ENCODE measurements around the gene SEMA4B. TPM values are rescaled to one million over a fixed set of nuclear protein-coding genes. Genes with fewer than 3 reads are reported as not detected.
"Not testable (repeated sequence)": the region's sequence is repeated elsewhere in the genome, so short reads cannot be mapped to it uniquely, and the experiment has no call there.

The SEMA4B gene
- total and polyA plus RNA-seq, 3 experiments from 2014 or later, result 6.9 to 10.1 (median 8.8) TPM

GRCh38 chr15:90184786-90185704, 16.1 kb upstream of the SEMA4B start:
- Mint-ChIP-seq H3K9me3 (no peaks in the 10 kb centered on the region), H3K4me1 (peaks cover 12 to 19% (median 18%) of the 10 kb centered on the region in 3 donors), H3K36me3 (peaks cover 0 to 4% (median 0%) of the 10 kb centered on the region in 3 donors), H3K4me3 (peak overlapping the region; percentile 74 to 91 (median 86)), H3K27ac (peak overlapping the region in 7 of 8 donors; percentile 7 to 85 (median 75)), H3K27me3 (no peaks in the 10 kb centered on the region)
- Histone ChIP-seq H3K9me3 (ENCODE audit: low read length) (no peaks in the 10 kb centered on the region), H3K4me3 (ENCODE audit: low read length) (peak overlapping the region; percentile 63), H3K4me1 (ENCODE audit: insufficient read depth, low read length) (peaks cover 16% of the 10 kb centered on the region), H3K27ac (ENCODE audit: low read depth, low read length) (peak overlapping the region; percentile 64), H3K36me3 (ENCODE audit: insufficient read depth, low read length) (no peaks in the 10 kb centered on the region), H3K27me3 (ENCODE audit: insufficient read depth, low read length, poor library complexity, severe bottlenecking) (no peaks in the 10 kb centered on the region)
- ChIA-PET POLR2A (interaction anchor here (0.9 to 1.4 kb wide), 2 partner anchors 46 to 81 kb away, joined by 3 to 6 read pairs; partner anchors contain the start of gene NGRN), CTCF (no interaction called here)
- peak; percentile 37 to 81 (median 54) for DNase-seq

DNA sequence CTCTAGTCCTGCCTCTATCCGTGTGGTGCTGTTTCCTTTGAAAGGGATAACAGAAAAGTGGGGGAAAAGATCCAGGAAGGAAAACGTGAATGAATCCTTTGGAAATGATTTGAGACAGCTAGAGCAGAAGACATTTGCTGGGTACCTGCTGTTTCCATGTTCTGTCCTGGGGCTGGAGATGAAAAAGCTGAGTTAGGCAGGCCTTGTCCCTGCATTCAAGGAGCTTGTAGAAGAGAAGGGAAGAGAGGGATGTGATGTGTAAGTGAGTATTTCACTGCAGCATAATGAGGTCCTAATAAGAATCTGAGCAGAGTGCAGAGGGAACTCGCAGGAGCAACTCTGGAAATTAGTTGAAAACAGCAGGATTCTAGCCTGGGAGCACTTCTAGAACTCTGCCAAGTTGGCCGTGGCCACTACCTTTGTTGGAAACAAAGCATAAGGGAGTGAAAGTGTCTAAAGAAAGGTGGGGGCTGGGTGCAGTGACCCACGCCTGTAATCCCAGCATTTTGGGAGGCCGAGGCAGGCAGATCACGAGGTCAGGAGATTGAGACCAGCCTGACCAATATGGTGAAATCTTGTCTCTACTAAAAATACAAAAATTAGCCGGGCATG, 13.8 kb upstream of the SEMA4B start:
- Mint-ChIP-seq H3K4me3 (peak overlapping the region in 1 of 7 donors; percentile 38), H3K4me1 (peaks cover 18 to 30% (median 25%) of the 10 kb centered on the region in 3 donors), H3K36me3 (peaks cover 0 to 4% (median 0%) of the 10 kb centered on the region in 3 donors), H3K9me3 (no peaks in the 10 kb centered on the region), H3K27ac (peak overlapping the region in 2 of 8 donors; percentile 3 to 19), H3K27me3 (peaks cover 0 to 3% of the 10 kb centered on the region in 2 donors)
- CTCF ChIA-PET, result interaction anchor here (0.9 to 1.4 kb wide), 3 partner anchors 13 to 86 kb away, joined by 3 to 4 read pairs (median 3); partner anchors contain the start of gene SEMA4B
- DNase-seq, result no peak
- POLR2A ChIA-PET, result interaction anchor here (0.7 to 1.0 kb wide), 3 partner anchors 9 to 94 kb away, joined by 3 to 4 read pairs (median 3); no protein-coding TSS in a partner anchor
- Histone ChIP-seq H3K4me3 (ENCODE audit: low read length) (no peak overlapping the region), H3K9me3 (ENCODE audit: low read length) (no peaks in the 10 kb centered on the region), H3K27me3 (ENCODE audit: insufficient read depth, low read length, poor library complexity, severe bottlenecking) (no peaks in the 10 kb centered on the region), H3K36me3 (ENCODE audit: insufficient read depth, low read length) (no peaks in the 10 kb centered on the region), H3K4me1 (ENCODE audit: insufficient read depth, low read length) (peaks cover 30% of the 10 kb centered on the region), H3K27ac (ENCODE audit: low read depth, low read length) (peak overlapping the region; percentile 57)

DNA sequence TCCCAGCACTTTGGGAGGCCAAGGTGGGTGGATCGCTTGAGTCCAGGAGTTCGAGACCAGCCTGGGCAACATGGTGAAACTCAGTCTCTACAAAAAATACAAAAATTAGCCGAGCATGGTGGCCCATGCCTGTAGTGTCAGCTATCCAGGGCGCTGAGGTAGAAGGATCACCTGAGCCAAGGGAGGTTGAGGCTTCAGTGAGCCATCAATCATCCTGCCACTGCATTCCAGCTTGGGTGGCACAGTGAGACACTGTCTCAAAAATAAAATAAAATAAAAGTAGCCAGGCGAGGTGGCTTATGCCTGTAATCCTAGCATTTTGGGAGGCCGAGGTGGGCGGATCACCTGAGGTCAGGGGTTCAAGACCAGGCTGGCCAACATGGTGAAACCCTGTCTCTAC, 13.1 kb upstream of the SEMA4B start:
- H3K36me3 Mint-ChIP-seq; H3K27ac Mint-ChIP-seq; H3K27me3 Mint-ChIP-seq; H3K4me3 ChIP-seq (ENCODE audit: low read length); H3K4me3 Mint-ChIP-seq; H3K36me3 ChIP-seq (ENCODE audit: insufficient read depth, low read length); DNase-seq; H3K27ac ChIP-seq (ENCODE audit: low read depth, low read length); H3K27me3 ChIP-seq (ENCODE audit: insufficient read depth, low read length, poor library complexity, severe bottlenecking); H3K9me3 ChIP-seq (ENCODE audit: low read length); POLR2A ChIA-PET; H3K9me3 Mint-ChIP-seq: not testable (repeated sequence)
- CTCF ChIA-PET, result interaction anchor here (1.4 kb wide), 1 partner anchor 13 kb away, joined by 4 read pairs; the partner anchor contains the start of gene SEMA4B
- peaks cover 22 to 35% (median 31%) of the 10 kb centered on the region in 3 donors for H3K4me1 Mint-ChIP-seq
- peaks cover 35% of the 10 kb centered on the region for H3K4me1 ChIP-seq (ENCODE audit: insufficient read depth, low read length)

DNA sequence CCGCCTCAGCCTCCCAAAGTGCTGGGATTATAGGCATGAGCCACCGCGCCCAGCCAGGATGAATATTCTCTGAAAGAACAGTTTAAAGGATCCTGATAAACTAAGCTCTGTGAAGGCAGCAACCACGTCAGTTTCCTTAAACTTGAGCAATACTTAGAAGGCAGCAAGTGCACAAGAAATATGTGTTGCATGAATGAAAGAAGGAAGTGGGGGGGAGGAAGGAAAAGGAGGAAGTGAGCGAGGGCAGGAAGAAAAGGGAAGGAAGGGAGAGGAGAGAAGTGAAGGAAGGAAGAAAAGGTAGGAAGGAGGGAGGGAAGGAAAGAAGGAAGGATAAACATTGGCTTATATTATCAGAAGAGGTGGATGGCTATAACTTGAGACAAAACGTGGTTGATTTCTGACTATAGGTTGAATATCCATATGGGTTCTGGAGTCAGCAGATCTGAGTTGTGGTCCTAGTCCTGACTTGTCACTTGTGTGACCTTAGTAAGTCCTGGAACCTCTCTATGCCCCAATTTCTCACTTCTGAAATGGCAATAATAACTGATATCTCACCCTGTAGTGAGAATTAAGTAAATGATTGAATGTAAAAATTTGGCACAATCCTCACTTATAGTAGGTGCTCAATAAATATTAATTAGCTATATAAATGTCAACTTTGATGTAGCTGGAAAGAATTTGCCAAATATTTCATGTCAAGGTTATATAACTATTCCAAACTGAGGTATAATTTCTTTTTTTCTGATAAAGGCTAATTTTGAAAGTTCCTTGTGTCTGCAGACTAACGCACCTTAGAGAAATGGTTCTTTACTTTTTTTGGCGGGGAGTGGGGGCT, 12.0 kb upstream of the SEMA4B start:
- no peaks in the 10 kb centered on the region for H3K9me3 Mint-ChIP-seq
- peak overlapping the region in 1 of 8 donors; percentile 25 for H3K27ac Mint-ChIP-seq
- DNase-seq, result no peak
- peak overlapping the region; percentile 38 for H3K27ac ChIP-seq (ENCODE audit: low read depth, low read length)
- no peaks in the 10 kb centered on the region for H3K27me3 ChIP-seq (ENCODE audit: insufficient read depth, low read length, poor library complexity, severe bottlenecking)
- POLR2A ChIA-PET, result interaction anchor here (0.6 kb wide), 1 partner anchor 528 kb away, joined by 3 read pairs; the partner anchor contains the start of gene BLM
- CTCF ChIA-PET, result interaction anchor here (0.9 kb wide), 1 partner anchor 13 kb away, joined by 3 read pairs; the partner anchor contains the start of gene SEMA4B
- H3K4me3 Mint-ChIP-seq, result peak overlapping the region in 1 of 7 donors; percentile 60
- no peak overlapping the region for H3K4me3 ChIP-seq (ENCODE audit: low read length)
- no peaks in the 10 kb centered on the region for H3K9me3 ChIP-seq (ENCODE audit: low read length)
- H3K4me1 ChIP-seq (ENCODE audit: insufficient read depth, low read length), result peaks cover 39% of the 10 kb centered on the region
- peaks cover 0 to 3% of the 10 kb centered on the region in 2 donors for H3K27me3 Mint-ChIP-seq
- peaks cover 0 to 4% (median 0%) of the 10 kb centered on the region in 3 donors for H3K36me3 Mint-ChIP-seq
- H3K4me1 Mint-ChIP-seq, result peaks cover 23 to 37% (median 34%) of the 10 kb centered on the region in 3 donors
- no peaks in the 10 kb centered on the region for H3K36me3 ChIP-seq (ENCODE audit: insufficient read depth, low read length)

GRCh38 chr15:90189781-90190467, 11.2 kb upstream of the SEMA4B start:
- Histone ChIP-seq H3K4me3 (ENCODE audit: low read length) (no peak overlapping the region), H3K9me3 (ENCODE audit: low read length) (no peaks in the 10 kb centered on the region), H3K27me3 (ENCODE audit: insufficient read depth, low read length, poor library complexity, severe bottlenecking) (no peaks in the 10 kb centered on the region), H3K36me3 (ENCODE audit: insufficient read depth, low read length) (no peaks in the 10 kb centered on the region), H3K27ac (ENCODE audit: low read depth, low read length) (peak overlapping the region; percentile 6), H3K4me1 (ENCODE audit: insufficient read depth, low read length) (peaks cover 34% of the 10 kb centered on the region)
- peaks cover 0 to 4% (median 0%) of the 10 kb centered on the region in 3 donors for H3K36me3 Mint-ChIP-seq
- H3K4me3 Mint-ChIP-seq, result peak overlapping the region in 1 of 7 donors; percentile 60
- H3K4me1 Mint-ChIP-seq, result peaks cover 20 to 35% (median 30%) of the 10 kb centered on the region in 3 donors
- ChIA-PET POLR2A (no interaction called here), CTCF (interaction anchor here (0.9 to 1.0 kb wide), 2 partner anchors 12 to 26 kb away, joined by 3 to 4 read pairs; partner anchors contain the start of gene SEMA4B)
- H3K9me3 Mint-ChIP-seq, result no peaks in the 10 kb centered on the region
- H3K27ac Mint-ChIP-seq, result peak overlapping the region in 1 of 8 donors; percentile 66
- H3K27me3 Mint-ChIP-seq, result peaks cover 0 to 3% of the 10 kb centered on the region in 2 donors
- no peak for DNase-seq

DNA sequence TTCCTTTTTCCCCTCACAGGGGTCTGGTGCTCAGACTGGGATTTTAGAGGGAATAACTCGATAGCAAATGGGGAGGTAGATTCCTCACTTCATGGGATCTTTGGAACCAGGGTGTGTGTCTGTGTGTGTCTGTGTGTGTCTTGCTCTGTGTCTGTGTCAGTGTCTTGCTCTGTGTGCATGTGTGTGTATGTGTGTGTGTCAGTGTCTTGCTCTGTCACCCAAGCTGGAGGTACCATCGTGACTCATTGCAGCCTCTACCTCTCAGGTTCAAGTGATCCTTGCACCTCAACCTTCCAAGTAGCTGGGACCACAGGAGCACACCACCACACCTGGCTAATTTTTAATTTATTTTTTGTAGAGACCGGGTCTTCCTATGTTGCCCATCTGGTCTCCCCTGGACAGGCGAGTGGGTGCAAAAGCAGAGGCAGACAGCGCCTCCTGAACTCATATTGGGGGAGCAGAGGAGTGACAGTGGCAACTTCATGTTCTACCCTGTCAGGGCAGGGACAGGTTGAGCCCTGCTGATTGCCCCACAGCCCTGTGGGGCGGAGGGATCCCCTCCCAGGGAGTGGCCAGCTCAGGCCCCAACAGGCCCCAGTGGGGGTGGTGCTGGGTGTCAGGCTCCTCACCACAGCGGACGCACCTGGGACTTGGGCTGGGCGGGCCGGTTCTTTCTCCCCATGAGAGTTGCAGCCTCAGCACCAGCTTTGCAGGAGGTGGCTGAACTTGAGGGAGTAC, 10.4 kb upstream of the SEMA4B start:
- H3K36me3 Mint-ChIP-seq, result peaks cover 0 to 4% (median 0%) of the 10 kb centered on the region in 3 donors
- no peaks in the 10 kb centered on the region for H3K27me3 ChIP-seq (ENCODE audit: insufficient read depth, low read length, poor library complexity, severe bottlenecking)
- peak overlapping the region; percentile 24 for H3K27ac ChIP-seq (ENCODE audit: low read depth, low read length)
- no peak for DNase-seq
- H3K9me3 ChIP-seq (ENCODE audit: low read length), result no peaks in the 10 kb centered on the region
- H3K4me1 Mint-ChIP-seq, result peaks cover 15 to 29% (median 24%) of the 10 kb centered on the region in 3 donors
- H3K4me3 ChIP-seq (ENCODE audit: low read length), result no peak overlapping the region
- no peak overlapping the region for H3K4me3 Mint-ChIP-seq
- no peaks in the 10 kb centered on the region for H3K36me3 ChIP-seq (ENCODE audit: insufficient read depth, low read length)
- CTCF ChIA-PET, result interaction anchor here (0.9 to 1.0 kb wide), 2 partner anchors 11 to 25 kb away, joined by 3 to 4 read pairs; partner anchors contain the start of gene SEMA4B
- H3K9me3 Mint-ChIP-seq, result no peaks in the 10 kb centered on the region
- H3K27me3 Mint-ChIP-seq, result peaks cover 0 to 3% of the 10 kb centered on the region in 2 donors
- POLR2A ChIA-PET, result no interaction called here
- peaks cover 28% of the 10 kb centered on the region for H3K4me1 ChIP-seq (ENCODE audit: insufficient read depth, low read length)
- peak overlapping the region in 3 of 8 donors; percentile 42 to 66 (median 57) for H3K27ac Mint-ChIP-seq
